ENCODE data around the gene PNPLA1.

PNPLA1 gene

DNA sequence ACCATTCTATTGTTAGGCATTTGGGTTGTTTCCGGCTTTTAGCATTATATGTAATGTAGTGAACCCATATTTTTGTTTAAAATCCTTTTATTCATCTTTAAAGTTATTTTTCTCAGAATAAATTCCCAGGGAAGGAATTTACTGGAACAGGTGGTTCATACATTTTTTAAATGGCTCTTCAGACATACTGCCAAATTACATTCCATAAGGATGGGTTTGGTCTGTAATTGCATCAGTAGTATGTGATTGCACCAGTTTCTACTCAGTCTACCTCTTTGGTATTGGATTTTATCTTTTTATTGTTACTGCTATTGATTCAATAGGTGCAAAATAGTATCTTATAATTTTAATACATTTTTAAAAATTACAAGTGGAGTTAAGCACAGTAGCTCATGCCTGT lies 46.2 kb upstream of the PNPLA1 start:
- Histone ChIP-seq H3K9me3 (replicated peaks; ENCODE audit: insufficient read depth, low read length) (no peaks in the 10 kb centered on the region), H3F3A (ENCODE audit: insufficient read depth, low read length) (no peaks in the 10 kb centered on the region), H3K27ac (ENCODE audit: low read length) (no peak overlapping the region), H3K4me2 (ENCODE audit: low read depth, low read length) (no peak overlapping the region), H3K36me3 (replicated peaks; ENCODE audit: insufficient read depth, low read length) (0 out of 2 replicates have a peak, but pooled peaks cover 5% of the 10 kb centered on the region), H3K27me3 (replicated peaks; ENCODE audit: insufficient read depth, low read length) (no peaks in the 10 kb centered on the region), H3K4me3 (ENCODE audit: low read length) (no peak overlapping the region), H3K9me2 (replicated peaks; ENCODE audit: insufficient read depth, low read length) (no peaks in the 10 kb centered on the region), H2AFZ (ENCODE audit: low read length) (no peak overlapping the region), H3K9ac (ENCODE audit: low read length) (no peak overlapping the region), H3K4me1 (ENCODE audit: low read length) (no peaks in the 10 kb centered on the region), H4K20me1 (ENCODE audit: insufficient read depth, low read length) (no peaks in the 10 kb centered on the region), H3K79me2 (ENCODE audit: low read length) (no peaks in the 10 kb centered on the region)
- DNase-seq: no peak
- TF ChIP-seq EZH2 (optimal IDR thresholded peaks at IDR 0.05; ENCODE audit: low read depth, low read length) (no peak), EZH2phosphoT487 (IDR thresholded peaks at IDR 0.05; ENCODE audit: low read length) (no peak)
- TF ChIP-seq, protein P1, sequence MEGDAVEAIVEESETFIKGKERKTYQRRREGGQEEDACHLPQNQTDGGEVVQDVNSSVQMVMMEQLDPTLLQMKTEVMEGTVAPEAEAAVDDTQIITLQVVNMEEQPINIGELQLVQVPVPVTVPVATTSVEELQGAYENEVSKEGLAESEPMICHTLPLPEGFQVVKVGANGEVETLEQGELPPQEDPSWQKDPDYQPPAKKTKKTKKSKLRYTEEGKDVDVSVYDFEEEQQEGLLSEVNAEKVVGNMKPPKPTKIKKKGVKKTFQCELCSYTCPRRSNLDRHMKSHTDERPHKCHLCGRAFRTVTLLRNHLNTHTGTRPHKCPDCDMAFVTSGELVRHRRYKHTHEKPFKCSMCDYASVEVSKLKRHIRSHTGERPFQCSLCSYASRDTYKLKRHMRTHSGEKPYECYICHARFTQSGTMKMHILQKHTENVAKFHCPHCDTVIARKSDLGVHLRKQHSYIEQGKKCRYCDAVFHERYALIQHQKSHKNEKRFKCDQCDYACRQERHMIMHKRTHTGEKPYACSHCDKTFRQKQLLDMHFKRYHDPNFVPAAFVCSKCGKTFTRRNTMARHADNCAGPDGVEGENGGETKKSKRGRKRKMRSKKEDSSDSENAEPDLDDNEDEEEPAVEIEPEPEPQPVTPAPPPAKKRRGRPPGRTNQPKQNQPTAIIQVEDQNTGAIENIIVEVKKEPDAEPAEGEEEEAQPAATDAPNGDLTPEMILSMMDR (IDR thresholded peaks at IDR 0.05; ENCODE audit: low read length): no peak

DNA sequence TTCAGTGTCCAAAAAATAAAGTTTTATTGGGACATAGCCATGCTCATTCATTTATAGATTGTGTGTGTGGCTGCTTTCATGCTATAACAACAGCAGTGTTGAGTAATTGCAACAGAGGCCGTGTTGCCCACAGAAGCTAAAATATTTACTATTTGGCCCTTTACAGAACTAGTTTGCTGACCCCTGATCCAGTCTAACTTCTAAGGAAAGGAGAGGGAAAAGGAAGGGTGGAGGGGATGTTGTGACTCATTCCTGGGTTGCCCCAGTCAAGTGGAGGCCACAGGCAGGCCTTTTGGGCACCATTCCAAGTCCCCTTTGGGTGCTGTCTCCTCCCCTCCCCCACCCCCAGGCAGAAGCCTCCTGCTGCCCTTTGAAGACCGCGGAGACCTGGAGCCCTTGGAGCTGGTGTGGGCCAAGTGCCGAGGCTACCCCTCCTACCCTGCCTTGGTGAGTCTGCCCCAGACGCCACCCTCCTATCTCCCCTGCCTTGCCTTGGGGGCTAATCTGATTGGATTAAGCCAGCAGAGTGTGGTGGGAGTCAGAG lies 44.9 kb upstream of the PNPLA1 start:
- H3K27me3 ChIP-seq (replicated peaks; ENCODE audit: insufficient read depth, low read length): no peaks in the 10 kb centered on the region
- no peaks in the 10 kb centered on the region for H3K79me2 ChIP-seq (ENCODE audit: low read length)
- TF ChIP-seq EZH2 (optimal IDR thresholded peaks at IDR 0.05; ENCODE audit: low read depth, low read length) (no peak), EZH2phosphoT487 (IDR thresholded peaks at IDR 0.05; ENCODE audit: low read length) (no peak)
- TF ChIP-seq, protein P1 (IDR thresholded peaks at IDR 0.05; ENCODE audit: low read length): no peak
- H4K20me1 ChIP-seq (ENCODE audit: insufficient read depth, low read length): no peaks in the 10 kb centered on the region
- H3K9ac ChIP-seq (ENCODE audit: low read length): no peak overlapping the region
- no peak overlapping the region for H3K4me2 ChIP-seq (ENCODE audit: low read depth, low read length)
- no peaks in the 10 kb centered on the region for H3K9me2 ChIP-seq (replicated peaks; ENCODE audit: insufficient read depth, low read length)
- no peak overlapping the region for H2AFZ ChIP-seq (ENCODE audit: low read length)
- H3K27ac ChIP-seq (ENCODE audit: low read length): no peak overlapping the region
- no peaks in the 10 kb centered on the region for H3K4me1 ChIP-seq (ENCODE audit: low read length)
- 0 out of 2 replicates have a peak, but pooled peaks cover 5% of the 10 kb centered on the region for H3K36me3 ChIP-seq (replicated peaks; ENCODE audit: insufficient read depth, low read length)
- H3K9me3 ChIP-seq (replicated peaks; ENCODE audit: insufficient read depth, low read length): no peaks in the 10 kb centered on the region
- H3K4me3 ChIP-seq (ENCODE audit: low read length): no peak overlapping the region
- no peaks in the 10 kb centered on the region for H3F3A ChIP-seq (ENCODE audit: insufficient read depth, low read length)
- DNase-seq: no peak

DNA sequence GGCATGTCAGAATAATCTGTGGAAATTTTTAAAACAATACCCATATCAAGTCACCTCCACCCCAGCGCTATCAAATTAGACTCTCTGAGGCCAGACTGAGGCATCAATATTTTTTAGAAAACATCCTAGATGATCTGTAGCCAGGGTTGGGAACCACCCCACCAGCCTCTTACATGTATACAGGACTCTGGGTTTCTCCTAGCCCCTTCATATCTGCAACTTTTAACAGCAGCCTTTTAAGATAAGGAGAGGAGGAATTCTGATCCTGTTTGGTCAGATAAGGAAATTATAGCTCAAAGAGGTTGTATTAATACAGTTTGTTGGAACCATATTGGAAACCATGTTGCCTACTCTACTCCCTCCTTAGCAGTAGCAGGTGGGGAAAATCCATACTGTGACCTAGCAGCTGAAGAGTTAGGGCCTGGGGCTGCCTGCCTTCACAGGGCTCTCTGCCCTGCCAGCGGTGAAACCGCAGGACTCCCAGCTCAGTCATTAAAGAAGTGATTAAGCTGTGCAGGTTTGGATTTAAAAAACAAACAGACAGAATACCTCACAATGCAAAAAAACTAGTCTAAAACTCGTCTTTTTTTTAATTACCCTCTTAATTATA lies 43.3 kb upstream of the PNPLA1 start:
- TF ChIP-seq EZH2phosphoT487 (IDR thresholded peaks at IDR 0.05; ENCODE audit: low read length) (no peak), EZH2 (optimal IDR thresholded peaks at IDR 0.05; ENCODE audit: low read depth, low read length) (no peak)
- TF ChIP-seq, protein P1 (IDR thresholded peaks at IDR 0.05; ENCODE audit: low read length): no peak
- no peak overlapping the region for H3K4me2 ChIP-seq (ENCODE audit: low read depth, low read length)
- no peaks in the 10 kb centered on the region for H3K27me3 ChIP-seq (replicated peaks; ENCODE audit: insufficient read depth, low read length)
- H3K36me3 ChIP-seq (replicated peaks; ENCODE audit: insufficient read depth, low read length): 0 out of 2 replicates have a peak, but pooled peaks cover 5% of the 10 kb centered on the region
- no peak for DNase-seq
- H2AFZ ChIP-seq (ENCODE audit: low read length): no peak overlapping the region
- no peaks in the 10 kb centered on the region for H3K9me2 ChIP-seq (replicated peaks; ENCODE audit: insufficient read depth, low read length)
- H3K9me3 ChIP-seq (replicated peaks; ENCODE audit: insufficient read depth, low read length): no peaks in the 10 kb centered on the region
- no peak overlapping the region for H3K4me3 ChIP-seq (ENCODE audit: low read length)
- H3K4me1 ChIP-seq (ENCODE audit: low read length): no peaks in the 10 kb centered on the region
- H3K9ac ChIP-seq (ENCODE audit: low read length): no peak overlapping the region
- H3K79me2 ChIP-seq (ENCODE audit: low read length): no peaks in the 10 kb centered on the region
- H3F3A ChIP-seq (ENCODE audit: insufficient read depth, low read length): no peaks in the 10 kb centered on the region
- no peak overlapping the region for H3K27ac ChIP-seq (ENCODE audit: low read length)
- H4K20me1 ChIP-seq (ENCODE audit: insufficient read depth, low read length): no peaks in the 10 kb centered on the region
